ENCODE data around the gene AP3B2.

- TF ChIP-seq POLR2A (IDR thresholded peaks at IDR 0.05; ENCODE audit: low read length) (no peak), GATA1 (IDR thresholded peaks at IDR 0.05; ENCODE audit: low read depth, low read length) (no peak)
Measured at GRCh38 chr15:82698711-82699345, 10.8 kb downstream of the AP3B2 start.
